Endometrial microvascular endothelial cells (primary cell): ENCODE data around the gene SOX6. TPM values are rescaled to one million over a fixed set of nuclear protein-coding genes. Genes with fewer than 3 reads are reported as not detected.

Experiments
- in situ Hi-C: cut with HindIII; loops from 2 replicates; pipeline ENCODE4 v1.10.0; 2017; ENCODE audit warnings: low sequenced_read_pairs, low pct_unique_long_range_greater_than_20kb; ENCODE audit errors: inconsistent ontology term
- total RNA-seq: library from RNA; depleted of rRNA; stranded (reverse); fragments of >200 nt; gene quantifications from one replicate; pipeline ENCODE4 v1.2.3, GENCODE V29; 2015; ENCODE audit errors: inconsistent ontology term

SOX6 gene
- total RNA-seq, 1 donor from 2014 or later = not detected

GRCh38 chr11:16127732-16128131 lies 228.6 kb downstream of the SOX6 start:
- in situ Hi-C loops = no loop called here

- in situ Hi-C loops = no loop called here
Observed at GRCh38 chr11:16126362-16126761, 230.0 kb downstream of the SOX6 start.

GRCh38 chr11:16125796-16126195 lies 230.6 kb downstream of the SOX6 start:
- in situ Hi-C loops = no loop called here

- in situ Hi-C loops = no loop called here
Observed at GRCh38 chr11:16124390-16124789, 232.0 kb downstream of the SOX6 start.

GRCh38 chr11:16121853-16122252 lies 234.5 kb downstream of the SOX6 start:
- in situ Hi-C loops = no loop called here

- in situ Hi-C loops = no loop called here
Observed at GRCh38 chr11:16120008-16120407, 236.3 kb downstream of the SOX6 start.

GRCh38 chr11:16117989-16118756 lies 238.2 kb downstream of the SOX6 start:
- in situ Hi-C loops = no loop called here

- in situ Hi-C loops = no loop called here
Observed at GRCh38 chr11:16114978-16115871, 241.1 kb downstream of the SOX6 start.

- in situ Hi-C loops = no loop called here
Observed at GRCh38 chr11:16114431-16114830, 241.9 kb downstream of the SOX6 start.

- in situ Hi-C loops = no loop called here
Observed at GRCh38 chr11:16111690-16112089, 244.7 kb downstream of the SOX6 start.

- in situ Hi-C loops = no loop called here
Observed at GRCh38 chr11:16110886-16111285, 245.5 kb downstream of the SOX6 start.

GRCh38 chr11:16099343-16099900 lies 256.9 kb downstream of the SOX6 start:
- in situ Hi-C loops = no loop called here

- in situ Hi-C loops = no loop called here
Observed at GRCh38 chr11:16098526-16099205, 257.7 kb downstream of the SOX6 start.

GRCh38 chr11:16097543-16097942 lies 258.8 kb downstream of the SOX6 start:
- in situ Hi-C loops = no loop called here

GRCh38 chr11:16096336-16096735 lies 260.0 kb downstream of the SOX6 start:
- in situ Hi-C loops = no loop called here

GRCh38 chr11:16095756-16096155 lies 260.6 kb downstream of the SOX6 start:
- in situ Hi-C loops = no loop called here

- in situ Hi-C loops = no loop called here
Observed at GRCh38 chr11:16093889-16094653, 262.3 kb downstream of the SOX6 start.

- in situ Hi-C loops = no loop called here
Observed at GRCh38 chr11:16091862-16092261, 264.5 kb downstream of the SOX6 start.
